AG04449 (cell line): ENCODE data around the gene SETD5.

Source experiments
- CTCF ChIA-PET: fragments of 350-600 bp; formaldehyde crosslinking; extraction: SDS; loops from one replicate; lab custom pipeline; 2021; ENCODE audit warnings: antibody characterized with exemption; lab: Yijun Ruan, JAX
- POLR2A ChIA-PET: fragments of 400-600, 350-600 bp; formaldehyde crosslinking; extraction: SDS; loops from one replicate; lab custom pipeline; 2020; ENCODE audit warnings: antibody characterized with exemption, inconsistent platforms; lab: Yijun Ruan, JAX
- DNase-seq: peaks from one replicate; pipeline ENCODE4 v3.0.0-alpha.2; 2010; ENCODE audit warnings: low read depth, low spot score
- H3K4me3 ChIP-seq: 2 replicates; pipeline ENCODE4 v1.5.1; 2011; ENCODE audit warnings: low read depth, mild to moderate bottlenecking, control low read depth, low read length
- CTCF ChIP-seq: IDR thresholded peaks from one replicate; pipeline ENCODE4 v1.5.1; 2011; ENCODE audit warnings: mild to moderate bottlenecking, moderate library complexity, low read length, control low read depth, inconsistent platforms; ENCODE audit not compliant: insufficient read depth; ENCODE audit errors: missing control alignments

The SETD5 gene

DNA sequence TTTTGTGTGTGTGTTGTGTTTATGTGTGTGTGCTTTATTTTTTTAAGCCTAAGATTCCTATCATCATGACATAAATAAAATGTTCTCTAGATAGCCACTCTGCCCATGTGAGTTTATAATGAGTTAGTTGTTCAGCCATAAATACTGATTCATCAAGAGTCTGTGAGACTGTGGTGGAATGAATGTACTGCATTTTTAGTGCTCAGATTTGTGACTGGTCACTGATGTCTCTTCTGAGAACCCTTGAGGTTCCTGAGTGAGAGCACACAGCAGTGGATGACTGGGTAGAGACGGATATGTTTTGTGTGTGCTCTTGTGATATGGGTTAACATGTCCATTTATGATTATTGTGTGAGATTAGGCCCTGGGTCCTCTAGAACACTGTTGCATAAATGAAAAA lies 51.2 kb downstream of the SETD5 start:
- H3K4me3 ChIP-seq = no peak overlapping the region
- CTCF ChIA-PET = no interaction called here
- no peak for TF ChIP-seq CTCF
- POLR2A ChIA-PET = no interaction called here
- DNase-seq = no peak

- no peak for DNase-seq
- H3K4me3 ChIP-seq = no peak overlapping the region
- ChIA-PET CTCF (interaction anchor here (1.3 kb wide), 1 partner anchor 97 kb away, joined by 4 read pairs; no protein-coding TSS in a partner anchor), POLR2A (no interaction called here)
- no peak for TF ChIP-seq CTCF
Measured at GRCh38 chr3:9450126-9450525, 52.7 kb downstream of the SETD5 start.

DNA sequence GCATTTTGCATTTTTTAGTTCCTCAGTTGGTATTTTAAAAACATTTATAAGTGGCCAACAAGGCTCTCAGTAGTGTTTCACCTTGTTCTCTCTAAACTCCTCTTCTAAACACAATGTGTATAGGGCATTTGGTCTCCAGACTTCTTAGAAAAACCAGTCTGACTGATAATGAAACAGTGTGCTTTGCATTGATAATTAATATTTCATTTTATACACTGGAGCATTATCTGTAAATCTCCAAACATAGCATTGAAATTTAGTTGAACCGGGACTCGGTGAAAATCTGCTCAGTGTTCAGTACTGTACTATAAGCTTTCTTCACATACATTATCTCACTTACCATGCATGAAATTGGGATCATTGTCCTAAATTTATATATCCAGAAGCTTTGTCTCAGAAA lies 53.6 kb downstream of the SETD5 start:
- ChIA-PET POLR2A (interaction anchor here (1.2 kb wide), 1 partner anchor 54 kb away, joined by 7 read pairs; the partner anchor contains the start of gene SETD5), CTCF (interaction anchor here (0.9 kb wide), 1 partner anchor 15 kb away, joined by 3 read pairs; no protein-coding TSS in a partner anchor)
- no peak for TF ChIP-seq CTCF
- DNase-seq = no peak
- H3K4me3 ChIP-seq = no peak overlapping the region

GRCh38 chr3:9452417-9452816 lies 55.0 kb downstream of the SETD5 start:
- CTCF ChIA-PET = interaction anchor here (0.9 to 1.1 kb wide), 3 partner anchors 12 to 99 kb away, joined by 3 to 4 read pairs (median 3); no protein-coding TSS in a partner anchor
- H3K4me3 ChIP-seq = no peak overlapping the region
- DNase-seq = no peak
- TF ChIP-seq CTCF = no peak
- POLR2A ChIA-PET = interaction anchor here (1.1 kb wide), 1 partner anchor 10 kb away, joined by 3 read pairs; no protein-coding TSS in a partner anchor

- POLR2A ChIA-PET = no interaction called here
- H3K4me3 ChIP-seq = no peak overlapping the region
- no peak for TF ChIP-seq CTCF
- no peak for DNase-seq
- CTCF ChIA-PET = interaction anchor here (1.3 to 1.5 kb wide), 2 partner anchors 15 to 102 kb away, joined by 4 read pairs; no protein-coding TSS in a partner anchor
Measured at GRCh38 chr3:9455596-9456131, 58.2 kb downstream of the SETD5 start.

- POLR2A ChIA-PET = no interaction called here
- DNase-seq = no peak
- H3K4me3 ChIP-seq = no peak overlapping the region
- CTCF ChIA-PET = interaction anchor here (1.1 kb wide), 1 partner anchor 114 kb away, joined by 3 read pairs; no protein-coding TSS in a partner anchor
- no peak for TF ChIP-seq CTCF
Measured at GRCh38 chr3:9467451-9467850, 70.0 kb downstream of the SETD5 start.
